Stimulated activated CD4-positive, alpha-beta T cell treated with anti-CD3 and anti-CD28 coated beads, Interleukin-2, amount 100 ng/mL, for 48 hours (primary cell): ENCODE data around the gene TCF15.
A peak's percentile ranks its signal among the peaks of the same experiment; 100 is the strongest.

Source experiments
- DNase-seq, 2 donors: peaks; one replicate each; pipeline ENCODE4 v3.0.0-alpha.2; 2020

Gene TCF15

GRCh38 chr20:575230-575629 lies 34.9 kb downstream of the TCF15 start:
- no peak for DNase-seq

GRCh38 chr20:574297-574942 lies 35.7 kb downstream of the TCF15 start:
- no peak for DNase-seq

- DNase-seq: no peak
Measured at GRCh38 chr20:573414-574296, 36.5 kb downstream of the TCF15 start.

- DNase-seq: no peak
Measured at GRCh38 chr20:572727-573126, 37.4 kb downstream of the TCF15 start.

- no peak for DNase-seq
Measured at GRCh38 chr20:571754-572441, 38.2 kb downstream of the TCF15 start.

- no peak for DNase-seq
Measured at GRCh38 chr20:568673-569415, 41.3 kb downstream of the TCF15 start.

GRCh38 chr20:568097-568652 lies 41.9 kb downstream of the TCF15 start:
- DNase-seq: no peak

GRCh38 chr20:564192-564591 lies 45.9 kb downstream of the TCF15 start:
- DNase-seq: no peak

- no peak for DNase-seq
Measured at GRCh38 chr20:563187-563586, 46.9 kb downstream of the TCF15 start.

GRCh38 chr20:562232-562897 lies 47.7 kb downstream of the TCF15 start:
- no peak for DNase-seq

- peak; percentile 51 to 52 for DNase-seq
Measured at GRCh38 chr20:561437-562231, 48.5 kb downstream of the TCF15 start.

GRCh38 chr20:560680-561079 lies 49.4 kb downstream of the TCF15 start:
- no peak for DNase-seq

- no peak for DNase-seq
Measured at GRCh38 chr20:558117-558516, 52.0 kb downstream of the TCF15 start.

- DNase-seq: no peak
Measured at GRCh38 chr20:556984-557383, 53.1 kb downstream of the TCF15 start.

GRCh38 chr20:555976-556385 lies 54.1 kb downstream of the TCF15 start:
- no peak for DNase-seq
